Peyer's patch (tissue), 4 donors: ENCODE measurements around the gene GNAI1. TPM values are rescaled to one million over a fixed set of nuclear protein-coding genes. Genes with fewer than 3 reads are reported as not detected.

ENCODE experiments used
- DNase-seq, 3 donors: peaks; one replicate each; pipeline ENCODE4 v3.0.0-alpha.2; 2017 to 2019
- H3K27ac ChIP-seq, 4 donors: fragments of 200-600 bp; sonication (generic); one replicate each; pipeline ENCODE4 v1.5.1; 2016 to 2019
- H3K27me3 ChIP-seq, 2 donors: fragments of 200-600 bp; sonication (generic); one replicate each; pipeline ENCODE4 v1.5.1; 2019
- H3K36me3 ChIP-seq, 3 donors: fragments of 200-600 bp; sonication (generic); one replicate each; pipeline ENCODE4 v1.5.1; 2016 to 2019
- H3K4me1 ChIP-seq, 4 donors: fragments of 200-600 bp; sonication (generic); one replicate each; pipeline ENCODE4 v1.5.1; 2016 to 2019
- H3K4me3 ChIP-seq, 4 donors: fragments of 200-600 bp; sonication (generic); 1 replicate in 3 of 4; 2 replicates in 1 of 4; pipeline ENCODE4 v1.5.1; 2016 to 2019; ENCODE audit warnings: mild to moderate bottlenecking in 1 of 4
- H3K9me3 ChIP-seq, 4 donors: fragments of 200-600 bp; sonication (generic); one replicate each; pipeline ENCODE4 v1.5.1; 2016 to 2019; ENCODE audit warnings: mild to moderate bottlenecking in 1 of 4
- POLR2A ChIP-seq, 2 donors: fragments of 450-650 bp; IDR thresholded peaks; one replicate each; pipeline ENCODE4 v1.5.1; 2017; ENCODE audit warnings: antibody characterized with exemption in 2 of 2, mild to moderate bottlenecking in 2 of 2, moderate library complexity in 2 of 2
- total RNA-seq, 4 donors: library from RNA; depleted of rRNA; stranded (reverse); fragments of >200 nt; gene quantifications; one replicate each; pipeline ENCODE4 v1.1.0, GENCODE V29; 2016
- TF ChIP-seq, protein P1 (sequence below), 6 experiments: fragments of 450-650 bp in 4 of 6; fragments of 200-600 bp in 2 of 6; sonication (generic) in 1 of 6; IDR thresholded peaks; one replicate each; pipeline ENCODE4 v1.5.1; 2017 to 2019; ENCODE audit warnings: antibody characterized with exemption in 6 of 6, mild to moderate bottlenecking in 3 of 6, moderate library complexity in 1 of 6

Gene GNAI1
- total RNA-seq, 4 donors from 2014 or later, result 5.5 to 13.3 (median 8.1) TPM

DNA sequence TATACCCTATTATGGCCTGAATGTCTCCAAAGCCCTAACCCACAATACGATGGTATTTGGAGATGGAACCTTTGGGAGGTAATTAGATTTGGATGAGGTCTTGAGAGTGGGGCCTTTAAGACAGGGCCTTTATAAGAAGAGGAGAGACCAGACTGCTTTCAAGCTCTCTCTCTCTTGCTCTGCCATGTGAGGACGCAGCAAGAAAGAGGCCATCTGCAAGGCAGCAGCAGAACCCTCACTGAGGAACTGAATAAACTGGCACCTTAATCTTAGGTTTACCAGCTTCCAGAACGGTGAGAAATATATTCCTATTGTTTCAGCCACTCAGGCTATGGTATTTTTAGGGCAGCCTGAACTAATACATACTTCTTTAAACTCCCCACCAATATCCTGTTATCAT lies 2.0 kb upstream of the GNAI1 start:
- H3K27me3 ChIP-seq, result no peaks in the 10 kb centered on the region
- no peak for TF ChIP-seq POLR2A (IDR thresholded peaks at IDR 0.05)
- TF ChIP-seq, protein P1, sequence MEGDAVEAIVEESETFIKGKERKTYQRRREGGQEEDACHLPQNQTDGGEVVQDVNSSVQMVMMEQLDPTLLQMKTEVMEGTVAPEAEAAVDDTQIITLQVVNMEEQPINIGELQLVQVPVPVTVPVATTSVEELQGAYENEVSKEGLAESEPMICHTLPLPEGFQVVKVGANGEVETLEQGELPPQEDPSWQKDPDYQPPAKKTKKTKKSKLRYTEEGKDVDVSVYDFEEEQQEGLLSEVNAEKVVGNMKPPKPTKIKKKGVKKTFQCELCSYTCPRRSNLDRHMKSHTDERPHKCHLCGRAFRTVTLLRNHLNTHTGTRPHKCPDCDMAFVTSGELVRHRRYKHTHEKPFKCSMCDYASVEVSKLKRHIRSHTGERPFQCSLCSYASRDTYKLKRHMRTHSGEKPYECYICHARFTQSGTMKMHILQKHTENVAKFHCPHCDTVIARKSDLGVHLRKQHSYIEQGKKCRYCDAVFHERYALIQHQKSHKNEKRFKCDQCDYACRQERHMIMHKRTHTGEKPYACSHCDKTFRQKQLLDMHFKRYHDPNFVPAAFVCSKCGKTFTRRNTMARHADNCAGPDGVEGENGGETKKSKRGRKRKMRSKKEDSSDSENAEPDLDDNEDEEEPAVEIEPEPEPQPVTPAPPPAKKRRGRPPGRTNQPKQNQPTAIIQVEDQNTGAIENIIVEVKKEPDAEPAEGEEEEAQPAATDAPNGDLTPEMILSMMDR (IDR thresholded peaks at IDR 0.05), result no peak
- DNase-seq, result no peak
- no peaks in the 10 kb centered on the region for H3K36me3 ChIP-seq
- H3K27ac ChIP-seq, result no peak overlapping the region
- no peaks in the 10 kb centered on the region for H3K4me1 ChIP-seq
- no peak overlapping the region for H3K4me3 ChIP-seq
- no peaks in the 10 kb centered on the region for H3K9me3 ChIP-seq

DNA sequence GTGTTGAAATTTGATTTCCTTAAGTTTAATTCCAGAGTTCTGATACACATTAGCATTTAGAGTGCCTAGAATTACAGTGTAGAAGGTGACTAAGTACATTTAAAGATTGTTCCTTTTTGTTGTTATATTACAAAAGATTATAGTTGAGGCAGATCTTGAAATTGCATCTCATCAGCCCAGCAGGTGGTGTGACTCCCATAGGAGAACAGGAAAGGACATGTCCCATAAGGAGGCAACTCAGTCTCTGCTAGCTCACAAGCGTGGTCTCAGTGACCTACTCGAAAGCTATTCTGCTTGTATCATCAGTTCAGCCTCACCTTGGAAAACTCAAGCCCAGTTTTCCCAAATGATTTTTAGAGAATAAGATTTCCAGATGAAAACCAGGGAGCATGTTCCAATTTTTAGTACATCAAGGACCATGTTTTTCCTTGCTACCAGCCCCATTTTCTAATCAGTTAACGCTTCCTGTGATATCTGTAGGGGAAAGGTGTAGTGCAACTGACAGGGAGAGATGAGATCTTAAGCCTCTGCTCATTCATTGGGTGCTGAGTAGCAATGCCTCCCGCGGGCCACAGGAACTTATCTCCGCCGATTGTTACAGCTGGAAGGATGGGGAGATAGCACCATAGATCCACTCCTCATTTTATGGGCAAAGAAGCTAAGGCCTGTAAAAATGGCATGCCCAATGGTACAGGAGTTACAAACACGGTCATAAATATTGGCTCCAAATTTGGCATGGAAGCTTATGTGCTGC lies 1.1 kb upstream of the GNAI1 start:
- Histone ChIP-seq H3K27ac (peak overlapping the region in 2 of 4 donors; percentile 68 to 85), H3K36me3 (no peaks in the 10 kb centered on the region), H3K9me3 (no peaks in the 10 kb centered on the region), H3K27me3 (no peaks in the 10 kb centered on the region), H3K4me1 (peaks cover 0 to under 1% (median 0%) of the 10 kb centered on the region in 4 donors), H3K4me3 (no peak overlapping the region)
- no peak for TF ChIP-seq POLR2A (IDR thresholded peaks at IDR 0.05)
- TF ChIP-seq, protein P1 (IDR thresholded peaks at IDR 0.05), result peak in 3 of 6 experiments; percentile 11 to 20 (median 16)
- DNase-seq, result no peak

DNA sequence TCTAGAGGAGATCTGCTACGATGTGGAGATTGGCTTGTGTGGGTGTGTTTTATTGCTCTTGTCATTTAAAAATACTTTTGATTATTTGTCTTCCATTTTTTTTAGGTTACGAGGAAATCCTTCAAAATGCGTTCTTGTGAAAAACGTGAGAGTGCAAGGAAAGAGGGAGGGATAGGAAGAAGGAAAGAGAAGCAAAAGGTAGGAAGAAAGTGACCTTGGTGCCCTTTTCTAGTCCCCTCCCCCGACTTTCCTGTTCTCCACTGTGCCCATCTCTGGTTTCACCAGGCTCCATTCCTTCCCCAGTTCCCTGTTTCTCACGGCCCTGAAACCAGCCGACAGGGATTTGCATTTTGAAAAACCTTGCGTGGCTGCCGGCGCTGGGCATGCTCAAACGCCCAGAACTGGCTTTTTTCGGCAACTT lies 506 bp upstream of the GNAI1 start:
- Histone ChIP-seq H3K4me1 (peaks cover 0 to 6% (median 0%) of the 10 kb centered on the region in 4 donors), H3K27me3 (no peaks in the 10 kb centered on the region), H3K27ac (peak overlapping the region; percentile 68 to 85 (median 72)), H3K4me3 (peak overlapping the region; percentile 44 to 91 (median 68)), H3K36me3 (no peaks in the 10 kb centered on the region), H3K9me3 (no peaks in the 10 kb centered on the region)
- TF ChIP-seq, protein P1 (IDR thresholded peaks at IDR 0.05), result no peak
- no peak for TF ChIP-seq POLR2A (IDR thresholded peaks at IDR 0.05)
- DNase-seq, result peak in 1 of 3 donors; percentile 16

DNA sequence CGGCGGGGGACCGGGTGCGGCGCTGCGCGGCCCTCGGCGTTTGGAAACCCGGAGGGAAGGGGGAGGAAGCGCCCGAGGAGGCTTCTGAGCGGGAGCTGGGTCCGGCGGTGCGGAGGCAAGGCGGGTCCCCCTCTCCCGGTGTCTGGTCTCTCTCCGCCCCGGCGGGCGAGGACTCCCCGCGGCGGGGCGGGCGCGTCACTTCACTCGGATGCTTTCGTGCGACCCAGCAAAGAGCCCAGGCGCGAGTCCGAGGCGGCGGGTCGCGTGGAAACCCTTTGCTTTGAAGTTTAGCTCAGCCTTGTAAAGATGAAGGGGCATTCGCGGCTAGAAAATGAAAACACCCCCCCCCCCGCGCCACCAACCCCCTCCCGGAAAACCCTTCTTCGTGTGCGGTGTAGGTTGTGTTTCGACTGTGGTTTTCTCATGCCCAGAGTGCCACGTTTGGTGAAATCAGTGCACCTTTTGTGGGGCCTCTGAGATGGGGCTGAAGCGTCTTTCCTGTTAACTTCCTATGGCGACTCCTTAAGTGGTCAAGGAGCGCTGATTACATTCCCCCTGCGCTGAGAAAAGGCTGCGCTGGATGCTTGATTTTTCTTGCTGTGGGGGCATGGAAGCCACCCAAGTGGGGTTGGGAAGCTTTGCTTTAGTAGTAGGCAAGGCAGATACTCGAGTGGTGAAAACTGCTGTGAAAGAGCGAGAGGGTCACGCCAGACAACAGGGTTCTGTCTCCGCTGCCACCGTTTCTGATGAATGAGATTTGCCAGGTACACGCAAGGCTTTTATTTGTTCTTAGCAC lies 876 bp downstream of the GNAI1 start:
- H3K27ac ChIP-seq, result peak overlapping the region; percentile 68 to 85 (median 72)
- H3K27me3 ChIP-seq, result no peaks in the 10 kb centered on the region
- H3K9me3 ChIP-seq, result no peaks in the 10 kb centered on the region
- peaks cover 0 to 10% (median 0%) of the 10 kb centered on the region in 4 donors for H3K4me1 ChIP-seq
- TF ChIP-seq, protein P1 (IDR thresholded peaks at IDR 0.05), result no peak
- no peak for TF ChIP-seq POLR2A (IDR thresholded peaks at IDR 0.05)
- DNase-seq, result peak in 1 of 3 donors; percentile 50
- no peaks in the 10 kb centered on the region for H3K36me3 ChIP-seq
- H3K4me3 ChIP-seq, result peak overlapping the region; percentile 44 to 91 (median 68)

DNA sequence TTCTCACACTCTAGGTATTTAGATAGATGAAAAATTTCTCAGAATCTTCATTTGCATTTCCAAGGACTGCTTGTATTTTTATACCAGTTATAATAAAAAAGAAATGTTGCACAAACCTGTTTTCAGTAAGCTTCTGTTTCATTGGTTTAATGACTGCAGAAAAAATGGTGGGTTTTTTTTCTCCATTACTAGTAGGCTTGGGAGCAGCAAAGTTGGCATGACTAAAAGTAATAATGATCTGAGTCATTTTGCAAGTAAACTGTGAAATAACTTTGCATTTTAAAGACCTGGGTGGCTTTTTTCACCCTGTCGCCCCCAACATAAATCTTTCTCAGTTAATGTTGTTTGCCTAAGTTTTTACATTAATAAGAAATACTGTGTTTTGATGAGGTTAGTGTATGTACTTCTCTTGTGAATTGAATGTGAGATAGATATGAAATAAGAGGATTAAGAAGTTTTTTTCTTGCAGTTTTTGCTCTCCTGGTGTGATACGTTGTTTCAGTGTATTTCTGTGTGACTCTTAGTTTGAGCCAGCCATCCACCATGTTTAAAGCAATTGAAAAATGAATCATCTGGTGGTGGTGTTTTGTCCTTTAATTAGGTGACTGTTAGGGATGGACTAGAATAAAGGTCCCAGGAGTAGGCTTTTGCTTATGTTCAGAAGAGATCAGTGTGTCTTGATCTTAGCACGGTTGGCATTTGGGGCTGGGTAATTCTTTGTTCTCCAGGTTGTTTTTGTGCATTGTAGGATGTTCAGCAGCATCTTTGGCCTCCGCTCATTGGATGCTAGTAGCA lies 1.8 kb downstream of the GNAI1 start:
- Histone ChIP-seq H3K9me3 (no peaks in the 10 kb centered on the region), H3K4me1 (peaks cover 0 to 10% (median 0%) of the 10 kb centered on the region in 4 donors), H3K4me3 (peak overlapping the region in 3 of 4 donors; percentile 58 to 91 (median 77)), H3K27me3 (no peaks in the 10 kb centered on the region), H3K36me3 (no peaks in the 10 kb centered on the region), H3K27ac (peak overlapping the region in 1 of 4 donors; percentile 85)
- DNase-seq, result no peak
- no peak for TF ChIP-seq POLR2A (IDR thresholded peaks at IDR 0.05)
- TF ChIP-seq, protein P1 (IDR thresholded peaks at IDR 0.05), result no peak
